GM10847 (cell line): ENCODE results near the gene ABCA7.

Source experiments
- POLR2A ChIP-seq: IDR thresholded peaks from 2 replicates; pipeline ENCODE4 v1.6.1; 2011; ENCODE audit not compliant: insufficient read length; ENCODE audit errors: extremely low read depth

ABCA7 gene

GRCh38 chr19:1039646-1040475 is at the start of gene ABCA7:
Gene ABCA7, plus strand, starts transcription at chr19:1040107. Its CDS starts 1,255 bp downstream, at chr19:1041362.
- TF ChIP-seq POLR2A, result no peak

GRCh38 chr19:990119-990571 is 49.8 kb upstream of the ABCA7 start:
- no peak for TF ChIP-seq POLR2A

- TF ChIP-seq POLR2A, result no peak
These were observed 49.2 kb upstream of the ABCA7 start for GRCh38 chr19:990746-991145.

GRCh38 chr19:991174-991931 is 48.6 kb upstream of the ABCA7 start:
- TF ChIP-seq POLR2A, result no peak

GRCh38 chr19:991932-992669 is 47.8 kb upstream of the ABCA7 start:
- no peak for TF ChIP-seq POLR2A

- no peak for TF ChIP-seq POLR2A
These were observed 47.2 kb upstream of the ABCA7 start for GRCh38 chr19:992670-993055.

- no peak for TF ChIP-seq POLR2A
These were observed 46.5 kb upstream of the ABCA7 start for GRCh38 chr19:993361-993830.

GRCh38 chr19:993831-994393 is 46.0 kb upstream of the ABCA7 start:
- TF ChIP-seq POLR2A, result no peak

- no peak for TF ChIP-seq POLR2A
These were observed 45.4 kb upstream of the ABCA7 start for GRCh38 chr19:994516-994915.

GRCh38 chr19:995051-995827 is 44.7 kb upstream of the ABCA7 start:
- TF ChIP-seq POLR2A, result no peak

- no peak for TF ChIP-seq POLR2A
These were observed 43.7 kb upstream of the ABCA7 start for GRCh38 chr19:996051-996838.

GRCh38 chr19:998064-998463 is 41.8 kb upstream of the ABCA7 start:
- no peak for TF ChIP-seq POLR2A

- no peak for TF ChIP-seq POLR2A
These were observed 40.6 kb upstream of the ABCA7 start for GRCh38 chr19:999379-999719.

GRCh38 chr19:1000095-1000494 is 39.8 kb upstream of the ABCA7 start, which contains the start of gene GRIN3B:
Gene GRIN3B, plus strand, starts transcription at chr19:1000419. Its CDS starts 19 bp downstream, at chr19:1000438.
- TF ChIP-seq POLR2A, result no peak
